Activated naive CD8-positive, alpha-beta T cell treated with anti-CD3 and anti-CD28 coated beads for 36 hours (primary cell): ENCODE data around the gene HDAC4. TPM values are rescaled to one million over a fixed set of nuclear protein-coding genes. Genes with fewer than 3 reads are reported as not detected.

Experiments used
- DNase-seq: peaks from one replicate; pipeline ENCODE4 v3.0.0; 2021
- H3K27ac Mint-ChIP-seq: one replicate; pipeline ENCODE4 v1.8.0; 2022; ENCODE audit warnings: mild to moderate bottlenecking, moderate library complexity, mixed read lengths
- H3K27me3 Mint-ChIP-seq: one replicate; pipeline ENCODE4 v1.8.0; 2022; ENCODE audit warnings: mild to moderate bottlenecking, mixed read lengths
- H3K36me3 Mint-ChIP-seq: one replicate; pipeline ENCODE4 v1.8.0; 2021; ENCODE audit warnings: mild to moderate bottlenecking, mixed read lengths
- H3K4me1 Mint-ChIP-seq: one replicate; pipeline ENCODE4 v1.8.0; 2021; ENCODE audit warnings: mixed read lengths
- H3K4me3 Mint-ChIP-seq: one replicate; pipeline ENCODE4 v1.8.0; 2022; ENCODE audit warnings: mild to moderate bottlenecking, moderate library complexity, mixed read lengths
- H3K9me3 Mint-ChIP-seq: one replicate; pipeline ENCODE4 v1.8.0; 2022; ENCODE audit warnings: mixed read lengths
- total RNA-seq, 2 experiments: library from RNA; stranded (reverse); gene quantifications; one replicate each; pipeline ENCODE4 v1.2.3, GENCODE V29; 2021

The HDAC4 gene
- total RNA-seq, 2 experiments from 2014 or later, result 19.1 to 20.2 TPM

- Mint-ChIP-seq H3K36me3 (peaks cover 9% of the 10 kb centered on the region), H3K9me3 (no peaks in the 10 kb centered on the region), H3K27ac (no peak overlapping the region), H3K4me3 (no peak overlapping the region), H3K4me1 (peaks cover 29% of the 10 kb centered on the region), H3K27me3 (no peaks in the 10 kb centered on the region)
- DNase-seq, result no peak
These were observed 194.0 kb downstream of the HDAC4 start for GRCh38 chr2:239206851-239207250.

- H3K4me3 Mint-ChIP-seq, result no peak overlapping the region
These were observed 194.8 kb downstream of the HDAC4 start for GRCh38 chr2:239206042-239206441.

GRCh38 chr2:239204876-239205468, 195.8 kb downstream of the HDAC4 start:
- H3K4me3 Mint-ChIP-seq, result peak overlapping the region; percentile 40
- DNase-seq, result no peak
- no peaks in the 10 kb centered on the region for H3K9me3 Mint-ChIP-seq
- H3K36me3 Mint-ChIP-seq, result peaks cover 9% of the 10 kb centered on the region
- H3K27me3 Mint-ChIP-seq, result no peaks in the 10 kb centered on the region
- no peak overlapping the region for H3K27ac Mint-ChIP-seq
- peaks cover 23% of the 10 kb centered on the region for H3K4me1 Mint-ChIP-seq

More at GRCh38 chr2:239206042-239206441, 194.8 kb downstream of the HDAC4 start:
- DNase-seq, result no peak
- Mint-ChIP-seq H3K36me3 (peaks cover 9% of the 10 kb centered on the region), H3K27me3 (no peaks in the 10 kb centered on the region), H3K4me1 (peaks cover 22% of the 10 kb centered on the region), H3K27ac (no peak overlapping the region), H3K9me3 (no peaks in the 10 kb centered on the region)

GRCh38 chr2:239204136-239204875, 196.5 kb downstream of the HDAC4 start:
- Mint-ChIP-seq H3K9me3 (no peaks in the 10 kb centered on the region), H3K4me1 (peaks cover 23% of the 10 kb centered on the region), H3K4me3 (no peak overlapping the region), H3K36me3 (peaks cover 9% of the 10 kb centered on the region), H3K27me3 (no peaks in the 10 kb centered on the region), H3K27ac (no peak overlapping the region)
- DNase-seq, result no peak

- Mint-ChIP-seq H3K27me3 (no peaks in the 10 kb centered on the region), H3K9me3 (no peaks in the 10 kb centered on the region), H3K4me1 (peaks cover 23% of the 10 kb centered on the region), H3K27ac (no peak overlapping the region), H3K4me3 (no peak overlapping the region), H3K36me3 (peaks cover 9% of the 10 kb centered on the region)
- no peak for DNase-seq
These were observed 197.2 kb downstream of the HDAC4 start for GRCh38 chr2:239203443-239204135.

GRCh38 chr2:239202836-239203235, 198.0 kb downstream of the HDAC4 start:
- no peaks in the 10 kb centered on the region for H3K9me3 Mint-ChIP-seq
- H3K27me3 Mint-ChIP-seq, result no peaks in the 10 kb centered on the region
- DNase-seq, result no peak
- H3K36me3 Mint-ChIP-seq, result peaks cover 9% of the 10 kb centered on the region
- no peak overlapping the region for H3K4me3 Mint-ChIP-seq
- H3K4me1 Mint-ChIP-seq, result peaks cover 23% of the 10 kb centered on the region
- no peak overlapping the region for H3K27ac Mint-ChIP-seq

- Mint-ChIP-seq H3K4me3 (no peak overlapping the region), H3K36me3 (peaks cover 9% of the 10 kb centered on the region), H3K9me3 (no peaks in the 10 kb centered on the region), H3K27ac (no peak overlapping the region), H3K4me1 (peaks cover 23% of the 10 kb centered on the region), H3K27me3 (no peaks in the 10 kb centered on the region)
- DNase-seq, result no peak
These were observed 198.5 kb downstream of the HDAC4 start for GRCh38 chr2:239202343-239202742.

- DNase-seq, result no peak
- H3K36me3 Mint-ChIP-seq, result peaks cover 9% of the 10 kb centered on the region
- no peak overlapping the region for H3K27ac Mint-ChIP-seq
- no peaks in the 10 kb centered on the region for H3K9me3 Mint-ChIP-seq
- H3K4me3 Mint-ChIP-seq, result no peak overlapping the region
- H3K4me1 Mint-ChIP-seq, result peaks cover 23% of the 10 kb centered on the region
- no peaks in the 10 kb centered on the region for H3K27me3 Mint-ChIP-seq
These were observed 198.9 kb downstream of the HDAC4 start for GRCh38 chr2:239201884-239202283.

GRCh38 chr2:239201531-239201876, 199.3 kb downstream of the HDAC4 start:
- Mint-ChIP-seq H3K4me1 (peaks cover 22% of the 10 kb centered on the region), H3K27me3 (no peaks in the 10 kb centered on the region), H3K27ac (no peak overlapping the region), H3K4me3 (no peak overlapping the region), H3K36me3 (peaks cover 9% of the 10 kb centered on the region), H3K9me3 (no peaks in the 10 kb centered on the region)
- DNase-seq, result no peak

- Mint-ChIP-seq H3K36me3 (peaks cover 11% of the 10 kb centered on the region), H3K4me1 (peaks cover 24% of the 10 kb centered on the region), H3K9me3 (no peaks in the 10 kb centered on the region), H3K27ac (no peak overlapping the region), H3K4me3 (no peak overlapping the region), H3K27me3 (no peaks in the 10 kb centered on the region)
- DNase-seq, result no peak
These were observed 199.9 kb downstream of the HDAC4 start for GRCh38 chr2:239200646-239201530.

- H3K4me3 Mint-ChIP-seq, result no peak overlapping the region
- H3K36me3 Mint-ChIP-seq, result peaks cover 2% of the 10 kb centered on the region
- H3K4me1 Mint-ChIP-seq, result peaks cover 14% of the 10 kb centered on the region
- no peaks in the 10 kb centered on the region for H3K9me3 Mint-ChIP-seq
- no peak for DNase-seq
- no peak overlapping the region for H3K27ac Mint-ChIP-seq
- H3K27me3 Mint-ChIP-seq, result no peaks in the 10 kb centered on the region
These were observed 201.6 kb downstream of the HDAC4 start for GRCh38 chr2:239199041-239199768.

- no peak for DNase-seq
- Mint-ChIP-seq H3K27me3 (no peaks in the 10 kb centered on the region), H3K4me3 (no peak overlapping the region), H3K36me3 (peaks cover 2% of the 10 kb centered on the region), H3K9me3 (no peaks in the 10 kb centered on the region), H3K4me1 (peaks cover 14% of the 10 kb centered on the region), H3K27ac (peak overlapping the region; percentile 20)
These were observed 202.6 kb downstream of the HDAC4 start for GRCh38 chr2:239198221-239198620.

- DNase-seq, result no peak
- Mint-ChIP-seq H3K9me3 (no peaks in the 10 kb centered on the region), H3K36me3 (peaks cover 2% of the 10 kb centered on the region), H3K27ac (no peak overlapping the region), H3K4me1 (peaks cover 17% of the 10 kb centered on the region), H3K4me3 (no peak overlapping the region), H3K27me3 (no peaks in the 10 kb centered on the region)
These were observed 203.7 kb downstream of the HDAC4 start for GRCh38 chr2:239197146-239197545.

GRCh38 chr2:239196474-239197021, 204.3 kb downstream of the HDAC4 start:
- peaks cover 15% of the 10 kb centered on the region for H3K4me1 Mint-ChIP-seq
- DNase-seq, result no peak
- no peaks in the 10 kb centered on the region for H3K9me3 Mint-ChIP-seq
- peaks cover 2% of the 10 kb centered on the region for H3K36me3 Mint-ChIP-seq
- H3K27ac Mint-ChIP-seq, result no peak overlapping the region
- no peak overlapping the region for H3K4me3 Mint-ChIP-seq
- no peaks in the 10 kb centered on the region for H3K27me3 Mint-ChIP-seq
